Measurements from ENCODE around the gene POLD2. TPM values are rescaled to one million over a fixed set of nuclear protein-coding genes. Genes with fewer than 3 reads are reported as not detected.

The POLD2 gene
- total RNA-seq, 1 donor from 2014 or later = 147 TPM

DNA sequence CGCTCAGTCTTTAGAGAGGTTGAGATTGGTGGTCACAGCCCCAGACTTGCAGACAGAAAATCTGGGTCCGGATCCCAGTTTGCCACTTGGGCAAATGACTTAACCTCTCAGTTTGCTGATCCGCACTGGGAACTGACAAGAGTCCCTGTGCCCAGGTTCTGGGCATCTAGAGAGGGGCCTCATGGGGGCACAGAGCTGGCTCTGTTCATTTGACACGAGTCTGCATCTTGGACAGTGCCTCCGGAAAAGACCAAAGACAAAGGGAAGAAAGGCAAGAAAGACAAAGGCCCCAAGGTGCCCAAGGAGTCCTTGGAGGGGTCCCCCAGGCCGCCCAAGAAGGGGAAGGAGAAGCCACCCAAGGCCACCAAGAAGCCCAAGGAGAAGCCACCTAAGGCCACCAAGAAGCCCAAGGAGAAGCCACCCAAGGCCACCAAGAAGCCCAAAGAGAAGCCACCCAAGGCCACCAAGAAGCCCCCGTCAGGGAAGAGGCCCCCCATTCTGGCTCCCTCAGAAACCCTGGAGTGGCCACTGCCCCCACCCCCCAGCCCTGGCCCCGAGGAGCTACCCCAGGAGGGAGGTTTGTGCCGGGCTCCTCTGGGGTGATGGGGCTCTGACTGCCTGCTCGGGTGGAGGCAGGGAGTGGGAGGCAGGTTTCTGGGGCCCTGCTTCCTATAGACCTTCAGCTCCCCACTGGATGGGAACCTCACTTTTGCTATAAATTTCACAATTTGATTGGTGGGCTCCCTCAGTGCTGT is 16.9 kb downstream of the POLD2 start:
- intact Hi-C loops (cut with micrococcal nuclease) = no loop called here
- ChIA-PET POLR2A (interaction anchor here (0.6 to 2.5 kb wide), 4 partner anchors 9 to 25 kb away, joined by 3 to 7 read pairs (median 6); partner anchors contain the start of gene POLD2), CTCF (interaction anchor here (2.1 kb wide), 1 partner anchor 90 kb away, joined by 7 read pairs; no protein-coding TSS in a partner anchor)
- peak overlapping the region; percentile 66 for H3K27ac Mint-ChIP-seq
- no peaks in the 10 kb centered on the region for H3K9me3 Mint-ChIP-seq
- peaks cover 2% of the 10 kb centered on the region for H3K27me3 Mint-ChIP-seq
- H3K4me3 Mint-ChIP-seq = peak overlapping the region; percentile 81
- TF ChIP-seq, protein P1, sequence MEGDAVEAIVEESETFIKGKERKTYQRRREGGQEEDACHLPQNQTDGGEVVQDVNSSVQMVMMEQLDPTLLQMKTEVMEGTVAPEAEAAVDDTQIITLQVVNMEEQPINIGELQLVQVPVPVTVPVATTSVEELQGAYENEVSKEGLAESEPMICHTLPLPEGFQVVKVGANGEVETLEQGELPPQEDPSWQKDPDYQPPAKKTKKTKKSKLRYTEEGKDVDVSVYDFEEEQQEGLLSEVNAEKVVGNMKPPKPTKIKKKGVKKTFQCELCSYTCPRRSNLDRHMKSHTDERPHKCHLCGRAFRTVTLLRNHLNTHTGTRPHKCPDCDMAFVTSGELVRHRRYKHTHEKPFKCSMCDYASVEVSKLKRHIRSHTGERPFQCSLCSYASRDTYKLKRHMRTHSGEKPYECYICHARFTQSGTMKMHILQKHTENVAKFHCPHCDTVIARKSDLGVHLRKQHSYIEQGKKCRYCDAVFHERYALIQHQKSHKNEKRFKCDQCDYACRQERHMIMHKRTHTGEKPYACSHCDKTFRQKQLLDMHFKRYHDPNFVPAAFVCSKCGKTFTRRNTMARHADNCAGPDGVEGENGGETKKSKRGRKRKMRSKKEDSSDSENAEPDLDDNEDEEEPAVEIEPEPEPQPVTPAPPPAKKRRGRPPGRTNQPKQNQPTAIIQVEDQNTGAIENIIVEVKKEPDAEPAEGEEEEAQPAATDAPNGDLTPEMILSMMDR (IDR thresholded peaks at IDR 0.05) = no peak
- DNase-seq (no peak), ATAC-seq (ENCODE audit: low read depth) (no peak)
- H3K36me3 Mint-ChIP-seq (ENCODE audit: low read depth) = peaks cover 5% of the 10 kb centered on the region
- peaks cover 34% of the 10 kb centered on the region for H3K4me1 Mint-ChIP-seq

DNA sequence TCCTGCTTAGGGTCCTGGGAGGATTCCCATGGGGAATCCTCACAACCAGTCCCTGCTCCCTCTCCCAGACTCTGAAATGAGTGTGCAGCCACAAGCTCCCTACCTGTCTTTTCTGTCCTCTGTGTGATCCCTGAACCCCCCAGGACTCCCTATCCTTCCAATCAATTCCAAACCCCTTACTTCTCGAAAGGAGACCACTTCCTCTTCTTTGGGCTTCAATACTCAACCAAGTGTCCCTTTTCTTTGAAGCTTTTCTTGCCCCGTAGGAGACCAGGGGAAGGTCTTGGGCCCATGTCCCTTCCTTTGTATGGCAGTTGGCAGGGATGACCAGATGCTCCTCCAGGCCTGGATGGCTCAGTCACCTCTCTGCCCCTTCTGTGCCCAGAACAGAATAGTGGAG is 17.5 kb downstream of the POLD2 start:
- H3K4me1 Mint-ChIP-seq = peaks cover 41% of the 10 kb centered on the region
- peaks cover 5% of the 10 kb centered on the region for H3K36me3 Mint-ChIP-seq (ENCODE audit: low read depth)
- peak overlapping the region; percentile 81 for H3K4me3 Mint-ChIP-seq
- POLR2A ChIA-PET = interaction anchor here (0.6 to 2.5 kb wide), 7 partner anchors 9 to 527 kb away, joined by 3 to 10 read pairs (median 6); partner anchors contain the start of gene POLD2
- DNase-seq (no peak), ATAC-seq (ENCODE audit: low read depth) (no peak)
- no peaks in the 10 kb centered on the region for H3K9me3 Mint-ChIP-seq
- H3K27ac Mint-ChIP-seq = peak overlapping the region; percentile 66
- TF ChIP-seq, protein P1 (IDR thresholded peaks at IDR 0.05) = no peak
- CTCF ChIA-PET = interaction anchor here (2.1 kb wide), 1 partner anchor 90 kb away, joined by 7 read pairs; no protein-coding TSS in a partner anchor
- H3K27me3 Mint-ChIP-seq = peaks cover 2% of the 10 kb centered on the region
- intact Hi-C loops (cut with micrococcal nuclease) = loop anchor here (1.0 to 2.0 kb wide), 3 partner anchors 9 to 24 kb away; partner anchors contain the start of genes POLD2 and POLM

GRCh38 chr7:44104860-44105771 is 18.2 kb downstream of the POLD2 start:
- DNase-seq (no peak), ATAC-seq (ENCODE audit: low read depth) (peak; percentile 41)
- TF ChIP-seq, protein P1 (IDR thresholded peaks at IDR 0.05) = no peak
- Mint-ChIP-seq H3K4me3 (peak overlapping the region; percentile 81), H3K9me3 (no peaks in the 10 kb centered on the region), H3K27ac (peak overlapping the region; percentile 72), H3K36me3 (ENCODE audit: low read depth) (peaks cover 4% of the 10 kb centered on the region), H3K4me1 (peaks cover 48% of the 10 kb centered on the region), H3K27me3 (peaks cover 2% of the 10 kb centered on the region)
- intact Hi-C loops (cut with micrococcal nuclease) = loop anchor here (1.0 to 2.0 kb wide), 3 partner anchors 8 to 23 kb away; partner anchors contain the start of genes POLD2 and POLM
- ChIA-PET CTCF (interaction anchor here (2.1 kb wide), 1 partner anchor 91 kb away, joined by 7 read pairs; no protein-coding TSS in a partner anchor), POLR2A (interaction anchor here (0.6 to 2.5 kb wide), 10 partner anchors 8 to 1007 kb away, joined by 3 to 10 read pairs (median 4); partner anchors contain the start of genes POLD2, TBRG4 and YKT6)

DNA sequence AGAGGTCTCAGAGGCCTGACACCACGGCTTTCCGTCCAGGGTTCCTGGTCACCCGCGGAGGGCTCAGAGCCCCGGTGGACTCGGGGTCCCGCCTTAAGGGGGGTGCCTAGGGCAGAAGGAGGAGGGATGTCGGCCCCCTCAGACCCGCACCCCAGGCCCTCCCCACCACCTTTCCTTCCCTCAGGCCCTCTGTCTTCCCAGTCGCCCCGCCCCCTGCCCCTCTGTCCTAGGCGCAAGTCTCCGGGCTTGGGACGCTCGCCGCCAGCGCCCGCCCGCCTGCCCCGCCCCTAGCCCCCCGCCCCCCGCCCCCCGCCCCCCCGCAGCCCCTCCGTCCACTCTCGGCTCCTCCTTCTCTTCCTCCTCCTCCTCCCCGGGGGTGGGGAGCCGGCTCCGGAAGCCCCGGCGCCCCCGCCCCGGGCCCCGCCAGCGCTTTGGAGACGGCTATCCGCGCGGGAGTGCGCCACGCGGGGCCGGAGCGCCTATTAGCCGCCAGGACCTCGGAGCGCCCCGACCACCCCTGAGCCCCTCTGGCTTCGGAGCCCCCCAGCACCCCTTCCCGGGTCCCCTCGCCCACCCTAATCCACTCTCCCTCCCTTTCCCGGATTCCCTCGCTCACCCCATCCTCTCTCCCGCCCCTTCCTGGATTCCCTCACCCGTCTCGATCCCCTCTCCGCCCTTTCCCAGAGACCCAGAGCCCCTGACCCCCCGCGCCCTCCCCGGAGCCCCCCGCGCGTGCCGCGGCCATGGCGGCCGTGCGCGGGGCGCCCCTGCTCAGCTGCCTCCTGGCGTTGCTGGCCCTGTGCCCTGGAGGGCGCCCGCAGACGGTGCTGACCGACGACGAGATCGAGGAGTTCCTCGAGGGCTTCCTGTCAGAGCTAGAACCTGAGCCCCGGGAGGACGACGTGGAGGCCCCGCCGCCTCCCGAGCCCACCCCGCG is 19.2 kb downstream of the POLD2 start, which contains the start of gene AEBP1:
TSS of gene AEBP1 (plus strand) at position 423 of the 937 bp plus-strand sequence. CDS start at position 744, 321 bp downstream.
- Mint-ChIP-seq H3K36me3 (ENCODE audit: low read depth) (peaks cover 3% of the 10 kb centered on the region), H3K27ac (peak within 1 kb of the TSS; percentile 72), H3K4me3 (peak within 1 kb of the TSS; percentile 81), H3K27me3 (peaks cover 2% of the 10 kb centered on the region), H3K9me3 (no peaks in the 10 kb centered on the region), H3K4me1 (peaks cover 57% of the 10 kb centered on the region)
- no peak for DNase-seq
- TF ChIP-seq, protein P1 (IDR thresholded peaks at IDR 0.05) = no peak
- CTCF ChIA-PET = interaction anchor here (2.1 kb wide), 1 partner anchor 92 kb away, joined by 7 read pairs; no protein-coding TSS in a partner anchor
- ATAC-seq (ENCODE audit: low read depth) = peak; percentile 66
- POLR2A ChIA-PET = interaction anchor here (0.6 to 2.5 kb wide), 4 partner anchors 23 to 1007 kb away, joined by 3 to 7 read pairs (median 4); partner anchors contain the start of genes TBRG4 and YKT6
- intact Hi-C loops (cut with micrococcal nuclease) = loop anchor here (2.0 kb wide), 1 partner anchor 19 kb away; the partner anchor contains the start of gene POLD2
